Hepatocyte (in vitro differentiated cells): Measurements from ENCODE around the gene FSHB. TPM values are rescaled to one million over a fixed set of nuclear protein-coding genes. Genes with fewer than 3 reads are reported as not detected.

Experiments
- DNase-seq: peaks from one replicate; pipeline ENCODE4 v3.0.0-alpha.2; 2016; ENCODE audit warnings: low spot score
- H2AFZ ChIP-seq: fragments of 200-600 bp; sonication (generic); 2 replicates; pipeline ENCODE4 v1.6.0; 2016; ENCODE audit warnings: antibody characterized with exemption, mild to moderate bottlenecking
- H3K27ac ChIP-seq: fragments of 200-600 bp; sonication (generic); 2 replicates; pipeline ENCODE4 v1.5.1; 2016; ENCODE audit warnings: mild to moderate bottlenecking
- H3K27me3 ChIP-seq: fragments of 200-600 bp; sonication (generic); 2 replicates; pipeline ENCODE4 v1.6.1; 2016
- H3K36me3 ChIP-seq: fragments of 200-600 bp; sonication (generic); replicated peaks from 2 replicates; pipeline ENCODE4 v1.5.1; 2016; ENCODE audit warnings: low read depth; ENCODE audit not compliant: insufficient read depth
- H3K4me1 ChIP-seq: fragments of 200-600 bp; sonication (generic); 2 replicates; pipeline ENCODE4 v1.5.1; 2016; ENCODE audit warnings: mild to moderate bottlenecking, moderate library complexity; ENCODE audit not compliant: insufficient read depth
- H3K4me2 ChIP-seq: fragments of 200-600 bp; sonication (generic); 2 replicates; pipeline ENCODE4 v1.6.0; 2016
- H3K4me3 ChIP-seq: fragments of 200-600 bp; sonication (generic); 2 replicates; pipeline ENCODE4 v1.5.1; 2016; ENCODE audit warnings: mild to moderate bottlenecking
- H3K79me2 ChIP-seq: fragments of 200-600 bp; sonication (generic); 2 replicates; pipeline ENCODE4 v1.6.0; 2017; ENCODE audit warnings: mild to moderate bottlenecking
- H3K9me2 ChIP-seq: fragments of 200-600 bp; sonication (generic); replicated peaks from 2 replicates; pipeline ENCODE4 v1.6.0; 2017; ENCODE audit warnings: mild to moderate bottlenecking; ENCODE audit not compliant: insufficient read depth
- H3K9me3 ChIP-seq: fragments of 200-600 bp; sonication (generic); 2 replicates; pipeline ENCODE4 v1.5.1; 2016; ENCODE audit warnings: low read depth, mild to moderate bottlenecking
- H4K20me1 ChIP-seq: fragments of 200-600 bp; sonication (generic); 2 replicates; pipeline ENCODE4 v1.6.0; 2016; ENCODE audit warnings: mild to moderate bottlenecking; ENCODE audit not compliant: insufficient read depth, poor library complexity, severe bottlenecking
- EZH2 ChIP-seq: fragments of 200-600 bp; sonication (generic); IDR thresholded peaks from 2 replicates; pipeline ENCODE4 v1.6.1; 2016; ENCODE audit warnings: antibody characterized with exemption, mild to moderate bottlenecking, borderline replicate concordance
- EZH2phosphoT487 ChIP-seq: fragments of 200-600 bp; sonication (generic); IDR thresholded peaks from one replicate; pipeline ENCODE4 v1.6.1; 2018; ENCODE audit warnings: antibody characterized with exemption, mild to moderate bottlenecking, low read depth, moderate library complexity; ENCODE audit not compliant: unreplicated experiment, severe bottlenecking
- WGBS: methylation state at CpG from one replicate; pipeline ENCODE4 v1.1.6; 2016; ENCODE audit warnings: low lambda C conversion rate; ENCODE audit errors: missing lambda C conversion rate; 5-methylcytosine and 5-hydroxymethylcytosine counted together
- polyA plus RNA-seq: library from polyadenylated mRNA; unstranded; fragments of >200 nt; fragmentation: Nextera tagmentation; extraction: Ambion mirVana; gene quantifications from 2 replicates; pipeline ENCODE4 v1.2.1, GENCODE V29; 2016
- total RNA-seq: library from RNA; depleted of rRNA; stranded (reverse); fragments of >200 nt; gene quantifications from 2 replicates; pipeline ENCODE4 v1.2.3, GENCODE V29; 2014
- TF ChIP-seq, protein P1 (sequence below): fragments of 200-600 bp; sonication (generic); IDR thresholded peaks from 2 replicates; pipeline ENCODE4 v1.5.1; 2016; ENCODE audit warnings: antibody characterized with exemption, mild to moderate bottlenecking; ENCODE audit not compliant: poor library complexity

The FSHB gene
- total and polyA plus RNA-seq, 2 experiments from 2014 or later, result not detected

DNA sequence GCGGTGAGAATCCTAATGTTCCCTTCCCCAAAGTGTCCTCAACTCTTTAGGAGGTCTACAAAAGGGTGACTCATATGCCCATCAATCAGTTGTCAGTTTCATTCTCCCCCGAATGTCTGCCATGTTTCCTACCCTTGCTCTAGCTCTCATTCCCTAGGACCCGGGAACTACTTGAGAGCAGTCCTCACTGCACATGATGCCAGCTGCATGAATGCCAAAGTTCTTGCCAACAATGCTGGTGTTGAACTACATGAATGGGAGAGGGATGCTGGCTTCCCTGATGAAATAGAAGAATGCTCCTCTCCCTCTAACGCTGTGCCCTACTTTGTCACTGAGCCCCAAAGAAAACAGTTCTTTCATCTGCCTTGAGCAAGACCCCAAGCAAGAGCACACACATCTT is 12.5 kb upstream of the FSHB start:
- Histone ChIP-seq H3K27ac (no peak overlapping the region), H2AFZ (no peak overlapping the region), H3K27me3 (no peaks in the 10 kb centered on the region), H3K36me3 (no peaks in the 10 kb centered on the region), H3K4me3 (no peak overlapping the region), H3K9me3 (no peaks in the 10 kb centered on the region), H3K4me2 (no peak overlapping the region), H4K20me1 (no peaks in the 10 kb centered on the region), H3K4me1 (no peaks in the 10 kb centered on the region), H3K9me2 (no peaks in the 10 kb centered on the region), H3K79me2 (no peaks in the 10 kb centered on the region)
- DNase-seq, result no peak
- 93% methylated on average over 4 of the region's 4 CpGs for WGBS
- TF ChIP-seq EZH2, result no peak
- TF ChIP-seq EZH2phosphoT487, result no peak
- TF ChIP-seq, protein P1, sequence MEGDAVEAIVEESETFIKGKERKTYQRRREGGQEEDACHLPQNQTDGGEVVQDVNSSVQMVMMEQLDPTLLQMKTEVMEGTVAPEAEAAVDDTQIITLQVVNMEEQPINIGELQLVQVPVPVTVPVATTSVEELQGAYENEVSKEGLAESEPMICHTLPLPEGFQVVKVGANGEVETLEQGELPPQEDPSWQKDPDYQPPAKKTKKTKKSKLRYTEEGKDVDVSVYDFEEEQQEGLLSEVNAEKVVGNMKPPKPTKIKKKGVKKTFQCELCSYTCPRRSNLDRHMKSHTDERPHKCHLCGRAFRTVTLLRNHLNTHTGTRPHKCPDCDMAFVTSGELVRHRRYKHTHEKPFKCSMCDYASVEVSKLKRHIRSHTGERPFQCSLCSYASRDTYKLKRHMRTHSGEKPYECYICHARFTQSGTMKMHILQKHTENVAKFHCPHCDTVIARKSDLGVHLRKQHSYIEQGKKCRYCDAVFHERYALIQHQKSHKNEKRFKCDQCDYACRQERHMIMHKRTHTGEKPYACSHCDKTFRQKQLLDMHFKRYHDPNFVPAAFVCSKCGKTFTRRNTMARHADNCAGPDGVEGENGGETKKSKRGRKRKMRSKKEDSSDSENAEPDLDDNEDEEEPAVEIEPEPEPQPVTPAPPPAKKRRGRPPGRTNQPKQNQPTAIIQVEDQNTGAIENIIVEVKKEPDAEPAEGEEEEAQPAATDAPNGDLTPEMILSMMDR, result no peak

GRCh38 chr11:30225642-30226041 is 5.2 kb upstream of the FSHB start:
- Histone ChIP-seq H3K27me3 (no peaks in the 10 kb centered on the region), H2AFZ (no peak overlapping the region), H3K9me3 (no peaks in the 10 kb centered on the region), H3K36me3 (no peaks in the 10 kb centered on the region), H3K4me2 (no peak overlapping the region), H3K9me2 (no peaks in the 10 kb centered on the region), H3K4me1 (no peaks in the 10 kb centered on the region), H3K27ac (no peak overlapping the region), H3K79me2 (no peaks in the 10 kb centered on the region), H3K4me3 (no peak overlapping the region), H4K20me1 (no peaks in the 10 kb centered on the region)
- DNase-seq, result no peak
- no peak for TF ChIP-seq EZH2
- TF ChIP-seq, protein P1, result no peak
- no peak for TF ChIP-seq EZH2phosphoT487

DNA sequence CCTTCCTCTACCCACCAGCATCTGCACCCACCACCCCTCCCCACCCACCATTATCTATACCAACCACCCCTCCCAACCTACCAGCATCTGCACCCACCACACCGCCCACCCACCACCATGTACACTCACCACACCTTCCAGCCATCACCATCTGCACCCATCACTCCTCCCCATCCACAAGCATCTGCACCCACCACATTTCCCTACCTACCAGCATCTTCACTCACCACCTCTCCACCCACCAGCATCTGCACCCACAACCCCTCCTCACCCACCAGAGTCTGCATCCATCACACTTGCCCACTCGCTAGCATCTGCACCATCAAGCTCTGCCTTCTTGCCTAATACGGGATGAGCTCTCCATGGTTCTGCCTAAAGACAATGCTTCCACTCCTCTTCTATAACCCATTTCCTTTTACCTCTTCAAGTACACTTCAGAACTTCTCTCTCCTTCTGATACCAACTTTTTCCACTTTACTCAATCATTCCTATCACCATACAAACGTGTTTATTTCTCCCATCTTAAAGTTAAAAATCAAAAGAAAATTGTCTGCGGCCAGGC is 2.4 kb upstream of the FSHB start:
- Histone ChIP-seq H3K79me2 (no peaks in the 10 kb centered on the region), H3K9me3 (no peaks in the 10 kb centered on the region), H3K27ac (no peak overlapping the region), H4K20me1 (no peaks in the 10 kb centered on the region), H2AFZ (no peak overlapping the region), H3K9me2 (no peaks in the 10 kb centered on the region), H3K27me3 (no peaks in the 10 kb centered on the region), H3K4me1 (no peaks in the 10 kb centered on the region), H3K4me3 (no peak overlapping the region), H3K4me2 (no peak overlapping the region), H3K36me3 (no peaks in the 10 kb centered on the region)
- 88% methylated on average over 5 of the region's 5 CpGs for WGBS
- DNase-seq, result no peak
- TF ChIP-seq EZH2phosphoT487 (no peak), EZH2 (no peak)
- TF ChIP-seq, protein P1, result no peak

DNA sequence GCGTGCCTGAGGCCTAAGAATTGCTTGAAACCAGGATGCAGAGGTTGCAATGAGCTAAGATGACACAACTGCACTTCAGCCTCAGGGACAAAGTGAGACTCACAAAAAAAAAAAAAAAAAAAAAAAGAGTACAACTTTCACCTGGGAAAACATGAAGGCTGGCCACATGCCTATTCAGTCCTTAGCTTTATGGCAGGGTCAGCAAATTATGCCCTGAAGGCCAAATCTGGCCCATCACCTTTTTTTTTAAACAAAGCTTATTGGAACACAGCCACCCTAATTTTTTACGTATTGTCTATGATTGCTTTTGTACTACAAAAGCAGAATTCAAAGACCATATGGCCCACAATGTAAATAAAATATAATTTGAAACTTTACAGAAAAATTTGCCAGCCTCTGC is 8.2 kb downstream of the FSHB start:
- no peaks in the 10 kb centered on the region for H3K4me1 ChIP-seq
- no peak overlapping the region for H2AFZ ChIP-seq
- no peaks in the 10 kb centered on the region for H3K79me2 ChIP-seq
- no peaks in the 10 kb centered on the region for H3K36me3 ChIP-seq
- no peaks in the 10 kb centered on the region for H3K9me3 ChIP-seq
- H3K27ac ChIP-seq, result no peak overlapping the region
- no peak for DNase-seq
- no peaks in the 10 kb centered on the region for H3K9me2 ChIP-seq
- H4K20me1 ChIP-seq, result no peaks in the 10 kb centered on the region
- 70% methylated on average over 2 of the region's 2 CpGs for WGBS
- no peaks in the 10 kb centered on the region for H3K27me3 ChIP-seq
- H3K4me2 ChIP-seq, result no peak overlapping the region
- TF ChIP-seq, protein P1, result no peak
- TF ChIP-seq EZH2phosphoT487, result no peak
- no peak overlapping the region for H3K4me3 ChIP-seq
